Vagina (tissue), 2 donors: ENCODE results near the gene EVL. TPM values are rescaled to one million over a fixed set of nuclear protein-coding genes. Genes with fewer than 3 reads are reported as not detected.

Experiments used
- DNase-seq, 2 donors: peaks; one replicate each; pipeline ENCODE4 v3.0.0-alpha.2; 2017; ENCODE audit errors: extremely low spot score in 2 of 2
- H3K27ac ChIP-seq: fragments of 200-600 bp; sonication (generic); one replicate; pipeline ENCODE4 v1.5.1; 2019
- H3K27me3 ChIP-seq: fragments of 200-600 bp; sonication (generic); one replicate; pipeline ENCODE4 v1.5.1; 2019
- H3K36me3 ChIP-seq, 2 donors: fragments of 200-600 bp; sonication (generic); one replicate each; pipeline ENCODE4 v1.5.1; 2017 to 2019
- H3K4me1 ChIP-seq: fragments of 200-600 bp; sonication (generic); one replicate; pipeline ENCODE4 v1.5.1; 2019
- H3K4me3 ChIP-seq, 2 donors: fragments of 200-600 bp; sonication (generic); 1 replicate in 1 of 2; 2 replicates in 1 of 2; pipeline ENCODE4 v1.5.1; 2016 to 2019
- H3K9me3 ChIP-seq: fragments of 200-600 bp; sonication (generic); one replicate; pipeline ENCODE4 v1.5.1; 2019
- POLR2A ChIP-seq, 2 donors: fragments of 450-650 bp; IDR thresholded peaks; one replicate each; pipeline ENCODE4 v1.6.1; 2017; ENCODE audit warnings: antibody characterized with exemption in 2 of 2, mild to moderate bottlenecking in 2 of 2, moderate library complexity in 2 of 2
- POLR2AphosphoS5 ChIP-seq, 2 donors: sonication (generic); formaldehyde crosslinking; IDR thresholded peaks; one replicate each; pipeline ENCODE4 v1.9.0; 2017; ENCODE audit warnings: antibody characterized with exemption in 2 of 2, mild to moderate bottlenecking in 2 of 2, low read depth in 1 of 2; ENCODE audit not compliant: insufficient read depth in 1 of 2
- intact Hi-C: fragments of 100-400 bp; cut with DNase I; formaldehyde crosslinking; loops from one replicate; pipeline ENCODE4 v1.15.1; 2023
- total RNA-seq: library from RNA; depleted of rRNA; stranded (reverse); fragments of >200 nt; gene quantifications from one replicate; pipeline ENCODE4 v1.2.3, GENCODE V29; 2016
- TF ChIP-seq, protein P1 (sequence below), 3 experiments: fragments of 450-650 bp in 2 of 3; fragments of 200-600 bp in 1 of 3; sonication (generic) in 1 of 3; IDR thresholded peaks; one replicate each; pipeline ENCODE4 v1.5.1; 2017 to 2019; ENCODE audit warnings: antibody characterized with exemption in 3 of 3, mild to moderate bottlenecking in 2 of 3, moderate library complexity in 2 of 3

Gene EVL
- total RNA-seq, 1 donor from 2014 or later: 112 TPM

DNA sequence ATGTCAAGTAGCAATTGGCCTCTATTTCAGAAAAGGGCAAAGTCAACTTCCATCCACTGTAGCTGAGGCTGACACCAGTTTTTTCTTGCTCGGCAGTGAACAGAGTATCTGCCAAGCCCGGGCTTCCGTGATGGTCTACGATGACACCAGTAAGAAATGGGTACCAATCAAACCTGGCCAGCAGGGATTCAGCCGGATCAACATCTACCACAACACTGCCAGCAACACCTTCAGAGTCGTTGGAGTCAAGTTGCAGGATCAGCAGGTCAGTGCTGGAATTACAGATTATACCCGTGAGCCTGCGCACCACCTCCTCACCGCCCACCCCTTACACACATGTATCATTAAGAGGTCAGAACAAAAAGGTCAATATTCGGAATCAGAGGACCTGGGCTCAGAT is 19.4 kb downstream of the EVL start:
- TF ChIP-seq POLR2AphosphoS5 (IDR thresholded peaks at IDR 0.05; ENCODE audit: insufficient read depth in 1 of 2, low read depth in 1 of 2): no peak
- no peak for TF ChIP-seq POLR2A (IDR thresholded peaks at IDR 0.05)
- TF ChIP-seq, protein P1, sequence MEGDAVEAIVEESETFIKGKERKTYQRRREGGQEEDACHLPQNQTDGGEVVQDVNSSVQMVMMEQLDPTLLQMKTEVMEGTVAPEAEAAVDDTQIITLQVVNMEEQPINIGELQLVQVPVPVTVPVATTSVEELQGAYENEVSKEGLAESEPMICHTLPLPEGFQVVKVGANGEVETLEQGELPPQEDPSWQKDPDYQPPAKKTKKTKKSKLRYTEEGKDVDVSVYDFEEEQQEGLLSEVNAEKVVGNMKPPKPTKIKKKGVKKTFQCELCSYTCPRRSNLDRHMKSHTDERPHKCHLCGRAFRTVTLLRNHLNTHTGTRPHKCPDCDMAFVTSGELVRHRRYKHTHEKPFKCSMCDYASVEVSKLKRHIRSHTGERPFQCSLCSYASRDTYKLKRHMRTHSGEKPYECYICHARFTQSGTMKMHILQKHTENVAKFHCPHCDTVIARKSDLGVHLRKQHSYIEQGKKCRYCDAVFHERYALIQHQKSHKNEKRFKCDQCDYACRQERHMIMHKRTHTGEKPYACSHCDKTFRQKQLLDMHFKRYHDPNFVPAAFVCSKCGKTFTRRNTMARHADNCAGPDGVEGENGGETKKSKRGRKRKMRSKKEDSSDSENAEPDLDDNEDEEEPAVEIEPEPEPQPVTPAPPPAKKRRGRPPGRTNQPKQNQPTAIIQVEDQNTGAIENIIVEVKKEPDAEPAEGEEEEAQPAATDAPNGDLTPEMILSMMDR (IDR thresholded peaks at IDR 0.05): no peak
- H3K27ac ChIP-seq: no peak overlapping the region
- intact Hi-C loops: no loop called here
- H3K27me3 ChIP-seq: no peaks in the 10 kb centered on the region
- H3K4me1 ChIP-seq: peaks cover 20% of the 10 kb centered on the region
- no peak for DNase-seq
- H3K4me3 ChIP-seq: no peak overlapping the region
- no peaks in the 10 kb centered on the region for H3K36me3 ChIP-seq
- H3K9me3 ChIP-seq: no peaks in the 10 kb centered on the region

DNA sequence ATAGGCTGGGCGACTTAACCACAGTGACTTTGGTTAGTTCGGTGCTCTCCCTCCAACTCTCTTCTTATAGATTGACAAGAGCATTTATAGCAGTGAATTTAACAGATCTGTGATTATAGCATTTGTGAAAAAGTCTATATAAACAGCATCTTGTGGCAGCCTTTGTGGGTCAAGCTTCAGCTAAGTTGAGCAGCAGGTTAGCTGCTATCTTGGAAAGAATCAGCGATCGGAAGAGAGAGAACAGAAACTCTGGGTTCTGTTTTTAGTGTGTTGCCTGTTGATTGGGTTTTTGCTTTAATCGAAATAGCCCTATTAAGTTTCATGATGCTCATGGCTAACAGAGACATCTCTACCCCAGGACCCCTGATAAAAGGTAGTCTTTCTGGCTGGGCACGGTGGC is 20.2 kb downstream of the EVL start:
- H3K27me3 ChIP-seq: no peaks in the 10 kb centered on the region
- intact Hi-C loops: no loop called here
- H3K27ac ChIP-seq: no peak overlapping the region
- DNase-seq: no peak
- no peak overlapping the region for H3K4me3 ChIP-seq
- H3K9me3 ChIP-seq: no peaks in the 10 kb centered on the region
- H3K36me3 ChIP-seq: no peaks in the 10 kb centered on the region
- TF ChIP-seq, protein P1 (IDR thresholded peaks at IDR 0.05): no peak
- no peak for TF ChIP-seq POLR2AphosphoS5 (IDR thresholded peaks at IDR 0.05; ENCODE audit: insufficient read depth in 1 of 2, low read depth in 1 of 2)
- TF ChIP-seq POLR2A (IDR thresholded peaks at IDR 0.05): no peak
- peaks cover 19% of the 10 kb centered on the region for H3K4me1 ChIP-seq

DNA sequence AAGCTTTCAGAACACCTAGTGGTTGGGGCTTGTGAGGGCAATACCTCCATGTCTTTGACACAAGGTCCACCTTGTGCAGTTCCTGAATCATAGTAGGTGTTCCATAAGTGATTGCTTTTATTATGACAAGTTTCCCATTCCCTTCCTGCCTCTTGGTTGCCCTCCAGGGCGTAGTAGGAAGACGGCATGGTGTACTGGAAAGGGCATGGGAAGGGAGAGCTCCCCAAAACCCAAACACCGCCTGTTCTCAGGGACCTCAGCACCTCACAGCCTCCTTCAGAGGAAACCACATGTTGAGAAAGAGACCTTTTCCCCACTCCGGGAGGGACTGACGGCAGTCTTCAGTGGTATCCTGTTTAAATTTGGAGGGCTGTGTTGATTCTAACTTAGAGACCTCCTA is 21.1 kb downstream of the EVL start:
- Histone ChIP-seq H3K36me3 (no peaks in the 10 kb centered on the region), H3K27me3 (no peaks in the 10 kb centered on the region), H3K4me1 (peaks cover 19% of the 10 kb centered on the region), H3K4me3 (no peak overlapping the region), H3K27ac (no peak overlapping the region), H3K9me3 (no peaks in the 10 kb centered on the region)
- no peak for DNase-seq
- intact Hi-C loops: no loop called here
- TF ChIP-seq POLR2AphosphoS5 (IDR thresholded peaks at IDR 0.05; ENCODE audit: insufficient read depth in 1 of 2, low read depth in 1 of 2): no peak
- TF ChIP-seq POLR2A (IDR thresholded peaks at IDR 0.05): no peak
- TF ChIP-seq, protein P1 (IDR thresholded peaks at IDR 0.05): no peak

DNA sequence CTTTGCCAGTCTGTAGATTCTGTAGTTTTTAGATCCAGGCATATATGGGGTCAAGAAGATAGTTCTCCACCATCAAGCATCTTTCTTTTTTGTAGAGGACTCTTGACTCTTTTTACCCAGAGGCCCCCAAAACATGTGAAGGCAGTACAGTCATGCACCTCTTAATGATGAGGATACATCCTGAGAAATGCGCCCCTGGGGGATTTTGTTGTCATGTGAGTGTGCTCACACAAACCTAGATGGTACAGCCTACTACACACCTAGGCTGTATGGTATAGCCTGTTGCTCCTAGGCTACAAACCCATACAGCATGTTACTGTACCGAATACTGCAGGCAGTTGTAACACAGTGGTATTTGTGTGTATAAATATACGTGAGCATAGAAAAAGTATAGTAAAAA is 23.0 kb downstream of the EVL start:
- no peak for DNase-seq
- H3K27me3 ChIP-seq: no peaks in the 10 kb centered on the region
- peaks cover 0 to 5% of the 10 kb centered on the region in 2 donors for H3K36me3 ChIP-seq
- peaks cover 13% of the 10 kb centered on the region for H3K4me1 ChIP-seq
- TF ChIP-seq, protein P1 (IDR thresholded peaks at IDR 0.05): no peak
- TF ChIP-seq POLR2A (IDR thresholded peaks at IDR 0.05) (no peak), POLR2AphosphoS5 (IDR thresholded peaks at IDR 0.05; ENCODE audit: insufficient read depth in 1 of 2, low read depth in 1 of 2) (no peak)
- no peak overlapping the region for H3K4me3 ChIP-seq
- H3K9me3 ChIP-seq: no peaks in the 10 kb centered on the region
- no peak overlapping the region for H3K27ac ChIP-seq
- intact Hi-C loops: no loop called here

DNA sequence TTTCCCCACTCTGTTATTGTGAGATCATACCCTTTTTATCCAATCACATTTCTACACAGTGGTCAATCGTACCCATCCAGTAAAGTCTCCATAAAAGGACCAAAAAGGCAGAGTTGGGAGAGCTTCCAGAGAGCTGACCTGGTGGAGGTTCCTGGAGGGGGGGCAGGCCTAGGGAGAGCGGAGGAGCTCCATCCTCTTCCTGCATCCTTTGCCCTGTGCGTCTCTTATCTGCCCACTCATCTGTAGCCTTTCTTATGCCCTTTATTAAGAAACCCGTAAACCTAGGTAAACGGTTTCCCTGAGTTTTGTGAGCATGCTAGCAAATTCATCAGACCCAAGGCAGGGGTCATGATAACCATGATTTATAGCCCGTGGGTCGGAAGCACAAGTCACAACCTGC is 26.2 kb downstream of the EVL start:
- H3K27me3 ChIP-seq: no peaks in the 10 kb centered on the region
- TF ChIP-seq POLR2A (IDR thresholded peaks at IDR 0.05): no peak
- TF ChIP-seq, protein P1 (IDR thresholded peaks at IDR 0.05): no peak
- TF ChIP-seq POLR2AphosphoS5 (IDR thresholded peaks at IDR 0.05; ENCODE audit: insufficient read depth in 1 of 2, low read depth in 1 of 2): no peak
- no peak overlapping the region for H3K27ac ChIP-seq
- no peak overlapping the region for H3K4me3 ChIP-seq
- no peak for DNase-seq
- no peaks in the 10 kb centered on the region for H3K9me3 ChIP-seq
- peaks cover 0 to 5% of the 10 kb centered on the region in 2 donors for H3K36me3 ChIP-seq
- no peaks in the 10 kb centered on the region for H3K4me1 ChIP-seq
- intact Hi-C loops: no loop called here
